HG03159 (cell line): ENCODE data around the gene CTNND2.

Experiments used
- ATAC-seq: cut with Tn5 transposase; IDR thresholded peaks from one replicate; pipeline ENCODE4 v1.9.1; 2021; ENCODE audit warnings: mild to moderate bottlenecking, moderate library complexity; ENCODE audit not compliant: unreplicated experiment

CTNND2 gene

DNA sequence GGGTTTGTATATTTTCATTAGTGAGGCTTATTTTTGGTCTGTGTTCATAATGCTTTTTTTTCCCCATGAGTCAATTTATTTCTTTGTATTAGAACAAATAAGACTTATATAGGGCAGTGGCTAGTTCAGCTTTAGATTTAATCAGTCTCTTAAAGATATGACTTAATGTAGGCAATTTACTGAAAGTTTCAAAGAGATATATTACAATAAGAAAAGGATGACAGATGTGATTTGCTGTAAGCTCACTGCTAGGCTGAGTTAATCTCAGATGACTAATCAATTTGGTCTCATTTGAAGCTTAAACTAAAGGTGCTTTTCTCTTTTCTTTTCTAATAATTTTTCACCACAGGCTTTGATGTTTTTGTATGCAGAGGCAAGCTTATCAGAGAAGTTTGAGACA lies 851.4 kb downstream of the CTNND2 start:
- ATAC-seq, result no peak

DNA sequence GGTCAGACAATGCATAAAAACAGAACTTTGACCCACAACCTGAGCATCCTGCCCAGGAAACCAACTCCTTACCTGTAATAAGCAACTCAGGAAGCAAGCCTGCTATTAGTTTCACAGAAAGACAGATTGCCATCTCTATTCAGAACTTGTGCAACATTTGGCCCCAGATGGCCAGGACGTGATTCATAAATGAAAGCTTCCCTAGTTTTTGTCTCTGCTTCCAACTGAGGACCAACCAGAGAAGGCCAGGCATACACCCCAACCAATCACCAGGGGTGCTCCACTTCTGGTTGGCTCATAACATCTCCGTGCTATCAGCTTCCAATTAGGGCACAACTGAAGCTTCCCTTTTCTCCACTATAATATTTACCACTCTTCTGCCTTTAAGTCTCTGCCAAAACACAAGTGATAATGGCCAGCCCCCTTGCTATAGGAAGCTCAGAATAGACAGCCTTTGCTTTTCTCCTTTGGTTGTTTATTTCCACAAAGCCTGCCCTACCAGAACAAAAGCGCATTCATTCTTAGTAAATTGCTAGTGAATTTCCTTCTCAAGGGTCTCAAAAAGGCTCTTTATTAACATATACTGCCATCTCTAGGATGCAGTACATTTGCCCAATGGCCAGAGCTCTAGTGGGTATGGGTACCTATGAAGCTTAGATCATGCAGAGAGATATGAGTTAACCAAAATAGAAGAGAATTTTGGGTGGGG lies 853.5 kb downstream of the CTNND2 start:
- no peak for ATAC-seq

DNA sequence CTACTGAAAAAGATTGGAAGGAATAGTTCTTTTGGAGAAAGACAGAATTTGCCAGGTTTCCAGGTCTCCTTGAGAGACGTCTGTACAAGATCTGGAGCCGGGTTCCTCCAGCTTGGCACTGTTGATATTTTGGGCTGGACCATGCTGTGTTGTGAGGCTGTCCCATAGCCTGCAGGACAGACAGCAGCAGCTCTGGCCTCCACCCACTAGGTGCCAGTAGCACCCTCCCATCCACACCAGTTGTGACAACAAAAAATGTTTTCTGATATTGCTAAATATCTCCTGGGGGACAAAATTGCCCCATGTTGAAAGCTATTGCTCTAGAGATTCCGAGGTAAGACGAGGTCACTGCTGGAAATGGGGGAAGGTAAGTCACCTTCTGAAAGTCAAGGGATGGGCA lies 855.5 kb downstream of the CTNND2 start:
- no peak for ATAC-seq

DNA sequence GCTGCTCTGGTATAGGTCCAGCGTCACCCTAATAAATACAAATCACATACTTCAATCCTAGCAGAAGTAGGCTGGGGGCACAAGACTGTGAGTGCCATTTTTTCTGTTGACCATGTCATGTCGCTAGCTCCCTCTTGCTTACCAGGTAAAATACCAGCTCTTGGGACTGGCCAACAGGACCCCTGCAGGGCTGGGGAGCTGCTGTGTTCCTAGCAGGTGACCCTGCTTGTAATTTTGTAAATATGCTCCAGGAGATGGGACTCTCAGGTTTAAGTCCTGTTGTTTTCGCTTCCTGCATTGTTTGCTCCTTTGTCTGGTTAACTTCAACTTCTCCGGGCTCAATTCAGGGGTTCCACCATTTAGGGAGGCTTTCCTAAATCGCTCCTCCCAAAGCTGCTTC lies 856.6 kb downstream of the CTNND2 start:
- no peak for ATAC-seq

DNA sequence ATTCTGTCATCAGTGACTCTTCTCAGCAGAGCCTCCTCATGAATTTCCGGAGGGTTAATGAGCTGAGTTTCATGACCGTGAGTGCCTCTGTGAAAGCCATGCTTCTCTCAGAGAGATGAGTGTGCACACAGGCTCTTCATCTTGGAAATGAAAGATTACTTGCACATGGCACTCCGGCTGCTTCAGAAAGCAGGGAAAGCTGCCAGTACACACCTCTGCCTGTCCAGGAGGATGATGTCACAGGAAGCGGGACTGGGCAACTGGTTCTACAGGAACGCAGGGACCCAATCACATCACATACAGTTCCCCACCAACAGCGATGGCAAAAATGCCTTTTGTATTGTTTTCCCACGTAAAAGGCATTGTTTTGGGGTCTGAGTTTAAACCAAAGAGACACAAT lies 857.2 kb downstream of the CTNND2 start:
- ATAC-seq, result no peak

DNA sequence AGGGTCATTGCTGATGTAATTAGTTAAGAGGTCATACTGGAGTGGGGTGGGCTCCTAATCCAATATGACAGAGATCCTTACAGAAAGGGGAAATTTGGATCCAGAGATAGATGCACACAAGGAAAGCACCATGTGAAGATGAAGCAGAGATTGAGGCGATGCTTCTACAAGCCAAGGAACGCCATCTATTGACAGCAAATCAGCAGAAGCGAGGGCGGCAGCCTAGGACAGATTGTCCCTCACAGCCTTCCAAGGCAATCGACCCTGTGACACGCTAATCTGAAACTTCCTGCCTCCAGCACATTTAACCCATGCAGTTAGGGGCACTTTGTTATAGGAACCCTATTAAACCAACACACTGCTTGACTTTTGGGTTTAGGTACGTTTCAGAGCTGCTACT lies 858.1 kb downstream of the CTNND2 start:
- no peak for ATAC-seq

DNA sequence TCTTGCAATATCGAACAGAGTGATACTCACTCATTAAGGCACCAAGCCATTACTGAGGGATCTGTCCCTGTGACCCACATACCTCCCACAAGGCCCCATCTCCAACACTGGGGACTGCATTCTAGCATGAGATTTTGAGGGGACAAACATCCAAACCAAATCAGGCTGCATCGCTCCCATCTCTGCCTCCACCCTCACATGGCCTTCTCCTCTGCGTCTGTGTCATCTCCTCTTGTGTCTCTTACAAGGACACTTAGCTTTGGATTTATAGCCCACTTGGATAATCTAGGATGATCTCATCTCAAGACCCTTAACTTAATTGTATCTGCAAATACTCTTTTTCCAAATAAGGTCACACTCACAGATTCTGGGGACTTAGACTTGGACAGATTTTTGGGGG lies 858.8 kb downstream of the CTNND2 start:
- ATAC-seq, result no peak

DNA sequence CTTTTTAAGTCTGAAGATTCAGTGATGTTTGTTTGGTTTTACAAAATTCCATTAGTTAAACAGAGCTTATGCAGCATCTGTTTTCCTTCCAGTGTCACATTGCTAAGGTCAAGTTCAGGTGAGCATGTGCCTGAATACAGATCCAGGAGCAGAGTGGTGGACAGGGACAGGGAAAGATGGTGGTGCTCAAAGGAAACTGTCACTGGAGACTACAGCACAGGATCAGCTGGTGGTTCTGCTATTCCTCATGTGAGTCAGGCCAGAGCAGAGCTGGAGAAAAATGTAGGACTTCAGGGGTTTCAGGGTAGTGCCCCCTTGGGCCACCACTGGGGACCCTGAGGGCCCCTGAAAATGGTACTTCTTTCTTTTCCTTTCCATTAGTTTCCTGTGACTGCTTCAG lies 859.7 kb downstream of the CTNND2 start:
- no peak for ATAC-seq

DNA sequence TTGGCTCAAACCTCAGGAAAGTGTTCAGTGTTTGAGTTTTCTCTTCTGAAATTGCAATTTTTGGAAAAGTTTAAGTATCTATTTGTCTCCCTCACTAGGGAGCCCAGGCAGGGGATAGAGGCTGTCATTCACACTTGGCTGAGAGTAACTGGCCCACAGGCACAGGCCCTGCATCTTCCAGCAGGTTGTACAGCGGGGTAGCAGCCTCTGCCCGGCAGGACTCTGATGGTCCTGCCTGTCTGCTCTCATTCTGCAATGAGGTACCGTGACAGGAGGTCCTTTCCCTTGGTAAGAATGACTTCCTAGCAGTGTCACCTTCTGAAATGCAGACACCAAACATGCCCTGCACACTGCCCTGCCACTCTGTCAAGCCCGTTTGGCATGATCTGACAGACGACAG lies 860.4 kb downstream of the CTNND2 start:
- no peak for ATAC-seq

DNA sequence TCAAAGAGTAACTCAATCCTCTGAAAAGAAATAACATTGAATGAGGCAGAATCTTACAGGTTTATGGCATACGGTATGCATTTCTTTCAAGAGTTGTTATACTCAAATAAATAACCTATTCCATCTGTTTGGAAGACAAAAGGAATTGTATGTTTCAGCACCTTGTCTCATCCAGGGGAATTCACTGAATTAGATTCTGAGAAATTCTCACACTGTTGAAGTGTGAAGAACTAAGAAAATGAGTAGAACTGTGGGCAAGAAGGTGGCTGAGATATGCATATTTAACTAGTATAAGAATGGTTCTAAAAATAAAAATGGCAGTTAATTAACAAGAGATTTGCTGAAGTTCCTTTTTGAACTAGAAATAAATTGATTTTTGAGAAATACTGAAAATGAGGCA lies 863.9 kb downstream of the CTNND2 start:
- ATAC-seq, result no peak

DNA sequence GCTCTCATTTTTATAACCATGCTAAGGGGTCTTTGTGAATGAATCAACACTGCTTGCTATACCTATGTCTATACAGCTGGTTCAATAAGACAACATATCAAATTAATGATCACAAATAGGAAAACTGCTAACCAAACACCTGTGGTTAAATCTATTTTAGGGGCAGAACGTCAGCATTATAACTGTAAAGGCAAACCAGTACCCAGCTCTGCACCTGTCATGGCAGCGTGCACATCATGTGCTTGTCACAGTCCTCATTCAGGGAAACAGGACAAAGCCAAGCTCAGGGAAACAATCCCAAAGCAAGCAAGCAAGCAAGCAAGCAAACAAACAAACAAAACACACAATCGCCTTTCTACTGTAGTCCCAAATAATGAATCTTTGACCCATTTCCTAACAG lies 865.5 kb downstream of the CTNND2 start:
- no peak for ATAC-seq

DNA sequence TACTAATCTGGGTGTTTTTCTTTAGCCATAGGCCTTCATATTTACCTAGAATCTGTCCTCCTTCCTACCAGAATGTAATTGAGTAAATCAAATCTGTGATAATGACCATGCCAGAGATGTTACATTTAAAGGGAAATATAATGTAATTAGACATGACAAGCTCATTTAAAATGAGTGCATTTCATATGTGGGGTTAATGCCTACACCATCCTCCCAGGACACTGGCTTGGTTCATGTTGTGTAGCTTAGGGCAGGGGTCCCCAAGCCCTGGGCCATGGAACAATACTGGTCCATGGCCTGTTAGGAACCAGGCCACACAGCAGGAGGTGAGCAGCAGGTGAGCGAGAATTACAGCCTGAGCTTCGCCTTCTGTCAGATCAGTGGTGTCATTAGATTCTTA lies 866.3 kb downstream of the CTNND2 start:
- ATAC-seq, result no peak

DNA sequence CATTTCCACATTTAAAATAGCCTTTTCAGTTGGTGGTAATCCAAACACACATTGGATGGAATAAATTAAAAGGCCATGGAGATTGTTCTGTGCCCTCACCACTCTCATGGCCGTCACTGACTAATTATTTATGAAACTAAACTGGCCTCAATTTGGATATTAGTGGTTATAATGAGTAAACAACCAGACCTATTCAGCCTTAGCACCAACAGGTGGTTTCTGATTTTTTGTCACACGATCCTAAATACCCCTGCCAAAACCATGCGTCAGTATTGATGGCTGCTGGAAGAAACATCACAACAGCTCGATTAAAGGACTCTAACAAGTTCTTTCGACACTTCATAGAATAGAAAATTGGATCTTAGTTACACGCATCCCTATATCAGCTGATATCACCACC lies 867.2 kb downstream of the CTNND2 start:
- ATAC-seq, result no peak

DNA sequence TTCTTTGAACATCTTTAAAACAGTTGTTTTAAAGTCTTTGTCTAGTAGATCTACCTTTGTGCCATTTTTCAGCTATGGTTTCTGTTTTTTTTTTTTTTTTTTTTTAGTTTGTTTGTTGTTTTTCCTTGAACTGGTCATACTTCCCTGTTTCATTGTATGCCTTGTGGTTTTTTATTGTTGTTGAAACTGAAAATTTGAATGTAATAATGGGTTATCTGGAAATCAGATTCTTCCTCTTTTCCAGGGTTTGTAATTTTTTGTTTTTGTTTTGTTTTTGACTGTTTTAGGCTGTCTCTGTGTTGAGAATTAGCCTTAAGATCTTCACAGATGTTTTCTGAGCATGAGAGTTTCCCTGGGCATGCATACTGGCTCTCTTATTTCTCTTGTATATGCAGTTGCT lies 873.6 kb downstream of the CTNND2 start:
- ATAC-seq, result no peak

DNA sequence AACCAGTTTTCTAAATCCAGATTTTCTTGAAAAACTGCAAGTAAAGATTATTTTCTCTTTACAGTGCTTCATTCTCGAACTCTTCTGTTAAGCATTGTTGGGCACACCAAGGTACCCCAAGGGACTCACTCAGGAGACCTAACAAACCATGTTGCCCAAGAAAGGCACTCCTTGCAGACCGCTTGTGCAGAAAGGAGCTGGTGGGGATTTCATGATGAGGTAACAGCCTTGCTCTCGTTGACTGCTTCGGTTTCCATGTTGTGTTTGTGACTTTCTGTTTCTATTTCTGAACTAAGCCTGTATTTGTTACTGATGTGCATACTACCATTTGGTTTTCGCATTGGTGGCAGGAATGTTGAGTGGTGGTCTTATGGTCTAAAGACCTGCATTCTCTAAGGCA lies 876.6 kb downstream of the CTNND2 start:
- ATAC-seq, result peak; percentile 60

DNA sequence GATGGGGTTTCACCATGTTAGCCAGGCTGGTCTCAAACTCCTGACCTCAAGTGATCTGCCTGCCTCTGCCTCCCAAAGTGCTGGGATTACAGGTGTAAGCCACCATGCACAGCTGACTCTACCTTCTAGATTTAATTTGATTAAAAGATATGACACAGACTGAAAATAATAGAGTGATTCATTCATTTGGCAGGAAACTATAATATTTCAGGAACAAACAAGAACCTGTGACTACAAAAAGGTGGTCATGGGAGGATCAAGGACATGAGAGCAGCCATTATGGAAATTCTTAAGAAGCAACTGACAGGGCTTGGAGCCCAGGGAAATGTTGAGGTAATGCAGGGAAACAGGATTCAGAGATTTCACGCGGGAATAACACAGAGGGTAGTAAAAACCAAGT lies 877.7 kb downstream of the CTNND2 start:
- ATAC-seq, result no peak

DNA sequence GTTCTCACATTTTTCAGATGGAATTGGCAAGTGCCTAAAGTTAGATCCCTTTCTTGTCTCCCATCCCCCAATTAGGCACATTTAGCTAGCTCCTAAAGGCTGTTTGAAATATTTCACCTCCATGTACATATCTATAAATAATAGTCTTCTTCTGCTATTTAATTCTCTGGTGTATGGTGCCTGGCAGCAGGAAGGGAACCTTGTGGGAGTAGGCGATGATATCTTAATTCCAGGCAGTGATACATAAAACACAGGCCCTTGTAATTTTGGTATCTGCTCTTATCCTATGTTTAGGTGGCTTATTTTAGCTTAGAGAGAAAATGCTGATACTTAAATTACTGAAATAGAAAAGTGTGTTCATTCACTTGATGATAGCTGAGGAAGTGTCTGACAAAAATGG lies 880.3 kb downstream of the CTNND2 start:
- ATAC-seq, result no peak

DNA sequence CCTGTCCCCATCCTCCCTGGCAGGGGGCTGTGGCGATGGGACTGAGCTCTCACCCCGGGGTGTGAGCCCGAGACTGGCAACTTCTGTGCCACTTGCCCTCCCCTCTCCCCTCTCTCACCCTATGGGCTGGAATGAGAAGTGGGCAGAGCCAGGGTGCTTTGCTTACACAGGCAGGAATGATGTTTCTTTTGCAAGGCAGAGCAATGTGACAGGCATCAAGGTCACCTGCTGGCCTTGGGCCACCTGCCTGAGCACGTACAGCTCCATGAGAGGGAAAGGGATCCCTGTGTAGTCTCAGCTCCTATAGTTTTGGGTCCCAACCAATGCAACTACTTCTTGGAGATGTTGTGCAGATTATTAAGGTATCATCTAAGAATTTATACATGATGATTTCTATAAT lies 890.5 kb downstream of the CTNND2 start:
- ATAC-seq, result no peak

DNA sequence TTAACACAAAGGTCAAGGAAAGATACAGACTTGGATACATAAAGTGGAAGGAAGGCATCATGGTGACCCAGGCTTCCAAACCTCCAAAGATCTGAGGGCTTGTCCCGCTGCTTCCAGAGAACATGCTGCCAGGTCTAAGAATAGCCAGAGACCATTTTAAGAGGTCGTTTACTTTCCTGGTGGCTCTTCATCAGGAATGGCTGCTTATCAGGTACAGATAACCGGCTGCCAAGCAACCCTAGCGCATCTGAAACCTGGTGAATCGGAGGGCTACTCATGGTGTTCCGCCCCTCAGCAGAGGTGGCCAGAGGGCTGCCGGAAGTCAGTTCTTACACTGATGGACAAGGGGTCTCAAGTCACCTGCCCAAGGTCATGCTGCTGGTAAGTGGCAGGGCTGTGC lies 892.0 kb downstream of the CTNND2 start:
- no peak for ATAC-seq

DNA sequence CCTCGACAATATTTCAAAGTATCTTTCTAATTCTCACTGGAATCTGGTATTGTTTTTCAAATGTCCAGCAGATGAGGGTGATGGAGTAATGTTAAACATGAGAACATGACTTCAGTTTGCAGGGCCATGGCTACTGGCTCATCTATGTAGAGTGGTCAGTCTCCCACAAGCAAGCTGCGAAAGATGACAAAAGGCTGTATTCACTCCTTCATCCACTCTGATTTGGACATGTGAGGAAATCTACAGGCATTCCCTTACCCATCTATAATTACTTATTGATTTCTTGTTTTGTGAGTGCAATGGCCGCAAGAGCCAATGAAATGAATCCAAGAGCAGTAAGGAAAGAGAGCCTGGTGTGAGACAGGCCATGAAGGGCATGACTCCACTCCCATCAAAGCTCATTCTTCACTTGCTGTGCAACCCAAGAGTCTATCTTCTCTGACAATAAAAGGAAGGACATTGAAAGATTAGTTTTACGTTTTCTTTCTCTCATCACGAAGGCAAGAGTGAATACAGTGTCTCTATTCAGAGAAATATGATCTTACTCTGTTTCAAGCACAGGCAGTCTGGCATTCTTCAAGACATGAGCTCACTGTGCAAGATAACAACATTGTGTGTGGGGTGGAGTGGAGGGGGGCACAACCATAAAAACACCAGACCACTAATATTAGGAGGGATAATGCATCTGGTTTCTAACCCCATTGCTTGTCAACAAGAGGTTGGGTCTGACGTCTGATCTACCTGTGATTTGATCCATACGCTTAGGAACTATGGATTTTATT lies 893.6 kb downstream of the CTNND2 start:
- no peak for ATAC-seq

DNA sequence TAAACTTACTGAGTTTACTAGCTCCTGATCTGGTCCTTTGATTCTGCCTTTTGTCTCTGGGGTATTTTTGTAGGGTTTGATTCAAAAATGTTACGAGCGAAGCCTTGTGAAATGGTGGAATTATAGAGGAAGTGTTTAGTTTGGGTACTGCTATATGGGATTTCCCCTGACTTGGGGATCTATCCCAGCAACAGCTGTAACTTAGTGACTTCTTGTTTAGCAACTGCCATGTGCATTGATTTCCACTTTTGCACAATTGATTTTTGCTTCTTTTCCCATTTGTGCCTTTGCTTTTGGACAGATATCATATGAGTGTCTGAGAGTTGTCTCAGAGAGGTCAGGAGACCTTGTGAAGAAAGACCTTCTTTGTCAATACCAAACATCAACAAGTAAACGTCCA lies 894.7 kb downstream of the CTNND2 start:
- no peak for ATAC-seq

DNA sequence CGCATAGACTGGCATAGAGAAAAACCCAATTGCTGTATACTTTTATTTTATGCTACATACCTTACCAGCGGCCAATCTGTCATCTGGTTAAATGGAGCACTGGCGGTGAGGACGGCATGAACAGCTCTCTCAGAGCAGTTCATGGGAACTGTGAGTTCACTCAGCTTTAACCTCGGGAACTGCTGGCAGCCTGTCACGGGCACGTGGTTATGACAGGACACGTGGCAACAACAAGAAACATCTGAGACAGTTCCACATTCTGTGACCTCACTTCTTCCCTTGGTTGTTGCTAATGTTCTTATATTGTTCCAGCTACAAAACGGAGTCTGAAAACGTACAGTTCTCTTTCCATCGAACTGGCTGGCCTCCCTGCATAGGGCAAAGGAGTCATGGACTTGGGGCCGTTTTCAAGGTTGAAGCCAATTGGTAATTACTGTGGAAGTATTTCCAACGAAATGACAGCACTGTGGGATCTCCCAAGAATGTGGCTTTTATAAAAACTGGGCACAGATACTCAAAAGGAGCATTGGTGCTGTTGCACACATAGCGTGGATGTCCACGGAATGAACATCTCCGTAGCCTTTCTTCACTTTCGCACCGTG lies 896.9 kb downstream of the CTNND2 start:
- no peak for ATAC-seq
